ENCODE measurements around the gene NOB1.

GRCh38 chr16:69771651-69771967, 16.9 kb upstream of the NOB1 start:
- no peak for TF ChIP-seq ATF3 (IDR thresholded peaks at IDR 0.05)
- TF ChIP-seq FOXA1 (IDR thresholded peaks at IDR 0.05), result no peak
- TF ChIP-seq CTCF (IDR thresholded peaks at IDR 0.05; ENCODE audit: low read depth, low read length, missing input control), result no peak
- TF ChIP-seq GABPA (IDR thresholded peaks at IDR 0.05 in 1 of 2, conservative IDR thresholded peaks at IDR 0.05 in 1 of 2), result no peak
- TF ChIP-seq RAD21 (IDR thresholded peaks at IDR 0.05), result no peak
- no peak for TF ChIP-seq REST (IDR thresholded peaks at IDR 0.05)
- no peak for TF ChIP-seq SP1 (IDR thresholded peaks at IDR 0.05)
- no peak for TF ChIP-seq MAX (IDR thresholded peaks at IDR 0.05)

Data from liver (tissue), 3 donors.